Measurements from ENCODE around the gene CALY.

CALY gene

GRCh38 chr10:133299224-133299623 lies 37.5 kb downstream of the CALY start:
- no peaks in the 10 kb centered on the region for H4K20me1 ChIP-seq (ENCODE audit: insufficient read depth, low read length, poor library complexity, severe bottlenecking)
- H3K9ac ChIP-seq (ENCODE audit: low read depth, low read length, poor library complexity, severe bottlenecking), result no peak overlapping the region
- no peaks in the 10 kb centered on the region for H3K9me3 ChIP-seq (ENCODE audit: insufficient read depth, low read depth, low read length)
- H3K4me3 ChIP-seq (ENCODE audit: low read length, poor library complexity, severe bottlenecking), result no peak overlapping the region
- H3K79me2 ChIP-seq (ENCODE audit: insufficient read depth, low read length), result peaks cover 19% of the 10 kb centered on the region
- no peaks in the 10 kb centered on the region for H3F3A ChIP-seq (ENCODE audit: low read depth)
- H3K9me2 ChIP-seq (replicated peaks; ENCODE audit: low read depth, low read length), result no peaks in the 10 kb centered on the region
- no peaks in the 10 kb centered on the region for H3K27me3 ChIP-seq (ENCODE audit: insufficient read depth, low read length, poor library complexity, severe bottlenecking)
- no peak overlapping the region for H2AFZ ChIP-seq (ENCODE audit: low read length)
- TF ChIP-seq EZH2phosphoT487 (IDR thresholded peaks at IDR 0.05; ENCODE audit: borderline replicate concordance), result no peak
- TF ChIP-seq CTCF (conservative IDR thresholded peaks at IDR 0.05; ENCODE audit: low read length), result no peak
- no peaks in the 10 kb centered on the region for H3K4me1 ChIP-seq (ENCODE audit: insufficient read depth, low read length, poor library complexity, severe bottlenecking)
- H3K36me3 ChIP-seq (ENCODE audit: insufficient read depth, low read length), result peaks cover 58% of the 10 kb centered on the region; the same call in 1 of the 2 replicates
- no peak overlapping the region for H3K4me2 ChIP-seq (ENCODE audit: low read depth, low read length, poor library complexity, severe bottlenecking)

- no peaks in the 10 kb centered on the region for H3F3A ChIP-seq (ENCODE audit: low read depth)
- no peak overlapping the region for H2AFZ ChIP-seq (ENCODE audit: low read length)
- H3K4me3 ChIP-seq (ENCODE audit: low read length, poor library complexity, severe bottlenecking), result no peak overlapping the region
- no peak for TF ChIP-seq EZH2phosphoT487 (IDR thresholded peaks at IDR 0.05; ENCODE audit: borderline replicate concordance)
- TF ChIP-seq CTCF (conservative IDR thresholded peaks at IDR 0.05; ENCODE audit: low read length), result no peak
- H3K79me2 ChIP-seq (ENCODE audit: insufficient read depth, low read length), result peaks cover 11% of the 10 kb centered on the region; the same call in 1 of the 2 replicates
- H3K36me3 ChIP-seq (ENCODE audit: insufficient read depth, low read length), result peaks cover 65% of the 10 kb centered on the region; the same call in 1 of the 2 replicates
- H3K4me1 ChIP-seq (ENCODE audit: insufficient read depth, low read length, poor library complexity, severe bottlenecking), result no peaks in the 10 kb centered on the region
- H4K20me1 ChIP-seq (ENCODE audit: insufficient read depth, low read length, poor library complexity, severe bottlenecking), result no peaks in the 10 kb centered on the region
- no peak overlapping the region for H3K9ac ChIP-seq (ENCODE audit: low read depth, low read length, poor library complexity, severe bottlenecking)
- H3K9me3 ChIP-seq (ENCODE audit: insufficient read depth, low read depth, low read length), result no peaks in the 10 kb centered on the region
- no peaks in the 10 kb centered on the region for H3K27me3 ChIP-seq (ENCODE audit: insufficient read depth, low read length, poor library complexity, severe bottlenecking)
- H3K9me2 ChIP-seq (replicated peaks; ENCODE audit: low read depth, low read length), result no peaks in the 10 kb centered on the region
- H3K4me2 ChIP-seq (ENCODE audit: low read depth, low read length, poor library complexity, severe bottlenecking), result no peak overlapping the region
These were observed 38.2 kb downstream of the CALY start for GRCh38 chr10:133298466-133298865.

- Histone ChIP-seq H3K4me3 (ENCODE audit: low read length, poor library complexity, severe bottlenecking) (no peak overlapping the region), H2AFZ (ENCODE audit: low read length) (no peak overlapping the region), H3K4me1 (ENCODE audit: insufficient read depth, low read length, poor library complexity, severe bottlenecking) (no peaks in the 10 kb centered on the region), H3K9me2 (replicated peaks; ENCODE audit: low read depth, low read length) (no peaks in the 10 kb centered on the region), H4K20me1 (ENCODE audit: insufficient read depth, low read length, poor library complexity, severe bottlenecking) (no peaks in the 10 kb centered on the region), H3K4me2 (ENCODE audit: low read depth, low read length, poor library complexity, severe bottlenecking) (no peak overlapping the region), H3K27me3 (ENCODE audit: insufficient read depth, low read length, poor library complexity, severe bottlenecking) (no peaks in the 10 kb centered on the region), H3K36me3 (ENCODE audit: insufficient read depth, low read length) (peaks cover 73% of the 10 kb centered on the region; the same call in 1 of the 2 replicates), H3F3A (ENCODE audit: low read depth) (no peaks in the 10 kb centered on the region), H3K9me3 (ENCODE audit: insufficient read depth, low read depth, low read length) (no peaks in the 10 kb centered on the region), H3K79me2 (ENCODE audit: insufficient read depth, low read length) (peaks cover 2% of the 10 kb centered on the region; the same call in 1 of the 2 replicates), H3K9ac (ENCODE audit: low read depth, low read length, poor library complexity, severe bottlenecking) (no peak overlapping the region)
- TF ChIP-seq EZH2phosphoT487 (IDR thresholded peaks at IDR 0.05; ENCODE audit: borderline replicate concordance) (no peak), CTCF (conservative IDR thresholded peaks at IDR 0.05; ENCODE audit: low read length) (no peak)
These were observed 39.2 kb downstream of the CALY start for GRCh38 chr10:133297504-133297903.

Measured in Loucy (cell line).